Measurements from ENCODE around the gene TRRAP.
"Not testable (repeated sequence)": the region's sequence is repeated elsewhere in the genome, so short reads cannot be mapped to it uniquely, and the experiment has no call there.

The TRRAP gene

DNA sequence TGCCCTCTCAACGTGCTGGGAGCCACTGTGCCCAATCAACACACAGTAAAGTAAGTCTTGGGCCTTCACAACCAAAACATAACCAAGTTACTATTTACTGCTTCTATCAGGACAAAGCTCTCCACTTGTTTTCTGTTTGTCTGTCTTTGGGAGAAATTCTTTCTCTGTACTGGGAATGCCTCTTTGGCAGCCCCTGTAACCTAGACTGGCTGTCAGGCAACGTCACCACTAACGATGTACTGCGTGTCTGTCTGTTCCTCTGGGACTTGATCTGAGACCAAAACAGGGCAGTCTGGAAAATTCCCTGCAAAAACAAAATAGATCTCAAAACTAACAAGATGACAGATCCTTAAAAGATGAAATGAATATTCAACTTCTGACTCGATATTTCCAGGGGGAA lies 152.6 kb downstream of the TRRAP start:
- DNase-seq (ENCODE audit: low spot score), result no peak

GRCh38 chr7:99031496-99031895 lies 153.2 kb downstream of the TRRAP start:
- DNase-seq (ENCODE audit: low spot score), result no peak

DNA sequence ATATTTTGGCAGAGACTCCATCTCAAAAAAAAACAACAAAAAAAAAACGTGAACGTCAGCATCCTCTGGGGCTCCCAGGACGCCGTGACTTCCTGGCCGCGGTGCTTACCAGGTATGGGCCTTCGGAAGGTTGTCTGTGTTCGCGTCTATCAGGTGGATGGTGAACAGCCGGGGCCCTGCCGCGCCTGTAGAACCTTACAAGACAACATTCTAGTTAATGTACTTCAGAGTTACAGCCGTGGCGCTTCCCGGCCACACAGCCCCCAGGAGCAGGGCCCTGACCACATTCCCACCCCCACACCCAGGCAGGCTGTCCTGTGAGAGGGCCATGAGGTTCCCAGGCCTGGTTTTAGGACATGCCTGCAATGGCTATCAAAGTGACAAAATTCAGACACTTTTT lies 154.6 kb downstream of the TRRAP start:
- no peak for DNase-seq (ENCODE audit: low spot score)

DNA sequence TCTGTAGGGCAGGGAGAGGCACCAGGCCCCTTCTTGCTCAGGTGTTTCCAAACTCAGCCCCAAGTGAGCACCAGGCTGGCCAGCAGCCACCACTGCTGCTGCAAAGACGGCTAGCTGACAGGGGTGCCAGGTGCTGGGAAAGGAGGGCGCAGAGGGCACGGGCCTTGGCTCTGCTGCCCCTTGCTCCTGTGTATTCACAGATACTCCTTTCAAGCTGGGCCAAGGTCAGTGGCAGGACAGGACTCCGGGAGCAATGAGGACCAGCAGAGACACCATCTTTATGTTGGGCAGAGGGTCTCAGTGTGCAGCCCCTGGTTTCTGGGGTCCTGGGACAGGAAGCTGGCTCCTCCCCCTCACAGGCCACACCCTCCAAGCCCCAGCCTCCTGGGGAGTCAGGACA lies 155.4 kb downstream of the TRRAP start:
- no peak for DNase-seq (ENCODE audit: low spot score)

DNA sequence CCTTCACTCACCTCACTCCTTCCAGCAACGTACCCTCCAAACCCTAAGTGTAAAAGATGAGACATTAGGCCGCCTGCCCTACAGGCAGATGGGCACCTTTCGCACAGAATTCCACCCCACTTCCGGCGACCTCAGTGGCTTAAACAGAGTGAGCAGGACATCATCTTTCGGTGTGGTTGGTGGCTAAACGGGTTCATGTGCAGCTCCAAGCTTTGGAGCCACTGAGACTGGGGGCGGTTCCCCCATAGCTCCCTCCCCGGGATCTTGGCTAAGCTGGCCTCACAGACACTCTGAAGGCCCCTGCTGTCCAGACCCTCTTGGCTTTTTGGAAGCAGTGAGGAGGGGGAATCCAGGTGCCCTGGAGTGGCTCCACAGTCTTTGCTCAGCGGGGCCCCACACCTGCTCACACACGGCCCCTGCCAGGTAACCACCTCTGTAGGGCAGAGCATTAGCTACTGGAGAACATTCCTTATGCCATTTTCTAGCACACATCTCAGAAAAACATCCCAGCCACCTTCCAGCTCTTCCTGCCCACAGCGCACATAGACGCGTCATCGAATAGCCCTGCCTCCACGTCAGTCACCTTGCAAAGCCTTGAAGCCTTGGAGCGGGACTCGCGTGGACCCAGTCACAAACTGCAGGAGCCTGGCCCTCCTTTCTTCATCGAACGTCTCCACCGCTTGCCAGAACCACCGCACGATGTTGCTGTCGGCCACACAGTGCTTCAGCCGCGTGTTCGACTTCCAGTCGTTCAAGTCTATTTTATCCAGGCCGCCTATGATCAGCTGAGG lies 156.8 kb downstream of the TRRAP start:
- DNase-seq (ENCODE audit: low spot score), result no peak

- DNase-seq (ENCODE audit: low spot score), result no peak
These were observed 157.6 kb downstream of the TRRAP start for GRCh38 chr7:99035723-99036545.

DNA sequence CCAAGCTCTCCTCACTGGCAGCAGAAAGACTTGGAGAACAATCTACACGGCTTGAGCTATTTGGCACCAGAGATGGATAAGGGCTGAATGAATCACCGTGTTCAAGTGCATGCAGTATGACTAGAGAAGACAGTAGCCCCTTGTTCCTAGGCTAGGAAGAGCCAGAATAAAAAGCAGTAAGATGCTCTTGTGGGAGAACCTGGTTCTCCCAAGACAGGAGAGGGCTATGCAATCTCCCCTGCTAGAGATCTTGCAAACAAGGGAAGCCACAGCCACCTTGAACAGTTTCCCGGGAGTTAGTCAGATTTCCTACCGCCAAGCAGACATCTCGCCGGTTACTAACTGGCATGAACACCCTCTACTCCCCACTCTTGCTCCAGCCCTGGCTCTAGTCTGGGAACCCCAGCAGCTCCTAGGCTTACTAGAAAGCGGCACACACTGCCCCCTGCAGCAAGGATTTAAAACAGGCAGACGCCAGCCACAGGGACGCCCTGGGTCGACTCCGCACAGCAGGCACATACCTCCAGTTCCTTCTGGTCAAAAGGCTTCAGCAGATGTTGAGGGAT lies 158.3 kb downstream of the TRRAP start:
- peak; percentile 94 for DNase-seq (ENCODE audit: low spot score)

- DNase-seq (ENCODE audit: low spot score), result no peak
These were observed 159.1 kb downstream of the TRRAP start for GRCh38 chr7:99037327-99037940.

DNA sequence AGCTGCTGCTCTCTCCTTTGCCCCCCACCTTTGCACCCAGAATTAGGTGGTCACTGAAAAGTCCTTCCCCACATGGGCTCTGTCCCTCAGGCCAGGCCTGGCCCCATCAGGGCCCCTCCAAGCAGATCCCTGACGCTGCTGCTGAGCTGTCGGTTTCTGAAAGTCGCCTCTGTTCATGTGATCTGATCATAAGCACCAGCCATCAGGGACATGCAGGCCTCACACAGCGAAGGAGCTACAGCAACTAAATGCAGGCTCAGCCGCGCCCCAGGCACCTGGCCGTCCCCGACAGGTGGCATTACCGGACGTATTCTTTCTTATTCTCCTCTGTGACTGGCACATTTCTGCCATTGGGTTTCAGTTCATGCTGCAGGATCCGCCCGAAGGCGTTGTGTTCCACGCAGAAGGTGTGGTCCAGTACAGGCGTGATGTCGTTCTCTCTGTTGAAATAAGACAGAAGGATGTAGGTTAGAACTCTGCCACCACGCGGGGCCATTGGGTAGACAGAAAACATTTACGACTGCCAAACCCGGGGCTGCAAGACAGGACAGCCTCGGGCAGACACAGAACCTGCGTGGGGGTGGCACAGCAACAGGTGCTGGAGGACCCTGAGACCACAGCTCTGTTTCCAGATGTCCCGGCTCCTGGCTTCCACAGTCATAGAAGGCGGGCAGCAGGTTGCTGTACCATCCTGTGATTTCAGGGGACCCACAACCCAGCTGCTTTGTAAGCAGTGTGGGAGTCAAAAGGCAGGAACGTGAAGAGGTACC lies 159.9 kb downstream of the TRRAP start:
- no peak for DNase-seq (ENCODE audit: low spot score)

- DNase-seq (ENCODE audit: low spot score), result no peak
These were observed 161.1 kb downstream of the TRRAP start for GRCh38 chr7:99039384-99039891.

GRCh38 chr7:99040104-99040958 lies 162.0 kb downstream of the TRRAP start:
- peak; percentile 97 for DNase-seq (ENCODE audit: low spot score)

- no peak for DNase-seq (ENCODE audit: low spot score)
These were observed 163.2 kb downstream of the TRRAP start for GRCh38 chr7:99041526-99041925.

- DNase-seq (ENCODE audit: low spot score), result peak; percentile 85
These were observed 164.6 kb downstream of the TRRAP start for GRCh38 chr7:99042957-99043356.

GRCh38 chr7:99044858-99045257 lies 166.5 kb downstream of the TRRAP start:
- not testable (repeated sequence) for DNase-seq (ENCODE audit: low spot score)

DNA sequence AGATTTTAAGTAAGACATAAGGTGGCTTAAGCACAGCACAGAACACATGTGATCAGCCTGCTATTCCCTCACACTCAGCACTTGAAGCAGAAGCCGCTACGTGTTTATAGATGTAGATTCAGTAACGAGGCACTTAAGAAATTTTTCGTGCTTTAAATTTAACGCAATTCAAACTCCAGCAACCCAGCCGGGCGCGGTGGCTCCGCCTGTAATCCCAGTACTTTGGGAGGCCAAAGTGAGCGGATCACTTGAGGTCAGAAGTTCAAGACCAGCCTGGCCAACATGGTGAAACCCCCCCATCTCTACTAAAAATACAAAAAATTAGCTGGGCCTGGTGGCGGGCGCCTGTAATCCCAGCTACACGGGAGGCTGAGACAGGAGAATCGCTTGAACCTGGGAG lies 167.9 kb downstream of the TRRAP start:
- not testable (repeated sequence) for DNase-seq (ENCODE audit: low spot score)

DNA sequence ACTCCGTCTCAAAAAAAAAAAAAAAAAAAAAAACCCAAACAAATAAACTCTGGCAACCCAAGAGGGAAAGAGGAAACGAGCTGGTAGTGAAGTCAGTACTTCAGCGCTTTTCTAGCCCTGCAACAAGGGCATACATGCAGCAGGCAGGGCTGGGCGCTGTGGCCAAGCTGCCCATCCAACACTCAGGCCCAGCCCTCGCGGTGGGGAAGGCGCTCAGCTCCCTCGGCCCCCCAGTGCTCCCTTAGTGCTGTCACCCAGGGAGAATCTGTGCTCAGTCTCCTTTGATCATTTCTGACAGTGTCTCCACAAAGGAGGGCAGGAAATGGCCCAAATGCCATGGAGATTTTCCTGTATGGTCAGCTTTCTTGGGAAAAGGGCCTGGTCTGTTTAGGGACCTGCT lies 168.4 kb downstream of the TRRAP start:
- no peak for DNase-seq (ENCODE audit: low spot score)

GRCh38 chr7:99047526-99048077 lies 169.3 kb downstream of the TRRAP start:
- DNase-seq (ENCODE audit: low spot score), result no peak

DNA sequence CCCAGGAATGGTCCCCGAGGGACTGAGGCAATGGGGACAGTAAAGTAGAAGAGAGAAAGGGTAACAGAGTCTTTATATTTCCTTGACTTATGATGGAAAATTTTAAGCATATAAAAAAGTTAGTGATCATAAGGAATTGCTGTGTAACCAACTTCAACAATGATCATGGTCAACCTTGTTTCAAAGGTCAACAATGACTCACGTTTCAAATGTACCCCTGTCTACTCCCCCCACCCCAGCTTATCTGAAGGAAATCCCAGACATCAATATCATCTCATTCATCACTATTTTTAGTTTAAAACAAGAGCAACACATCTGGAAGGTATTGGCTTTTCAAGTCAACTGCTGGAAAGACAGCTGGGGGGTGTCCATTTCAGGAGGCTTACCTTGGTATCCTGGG lies 172.6 kb downstream of the TRRAP start:
- no peak for DNase-seq (ENCODE audit: low spot score)

DNA sequence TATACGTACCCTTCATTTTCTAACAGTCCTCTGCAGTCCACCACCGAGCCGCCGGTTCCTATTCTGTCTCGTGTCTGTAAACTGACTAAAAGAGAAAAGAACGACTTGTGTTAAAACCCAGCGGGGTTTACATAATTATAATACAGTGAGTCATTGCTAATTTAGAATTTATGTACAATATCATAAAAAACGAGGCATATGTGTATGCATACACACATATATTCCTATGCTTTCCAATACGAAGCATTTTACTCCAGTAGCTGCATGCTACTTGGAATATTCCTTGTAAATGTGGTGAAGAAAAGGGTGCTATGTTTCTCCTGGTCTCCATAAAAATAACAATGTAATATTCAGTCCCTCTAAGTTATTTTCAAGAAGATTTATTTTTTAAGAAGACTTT lies 176.4 kb downstream of the TRRAP start:
- no peak for DNase-seq (ENCODE audit: low spot score)

Data from COLO829 (cell line).